Vagina (tissue), 2 donors: ENCODE results near the gene FAM171A2. TPM values are rescaled to one million over a fixed set of nuclear protein-coding genes. Genes with fewer than 3 reads are reported as not detected.
A peak's percentile ranks its signal among the peaks of the same experiment; 100 is the strongest.

Experiments
- DNase-seq, 2 donors: peaks; one replicate each; pipeline ENCODE4 v3.0.0-alpha.2; 2017; ENCODE audit errors: extremely low spot score in 2 of 2
- H3K27ac ChIP-seq: fragments of 200-600 bp; sonication (generic); one replicate; pipeline ENCODE4 v1.5.1; 2019
- H3K27me3 ChIP-seq: fragments of 200-600 bp; sonication (generic); one replicate; pipeline ENCODE4 v1.5.1; 2019
- H3K36me3 ChIP-seq, 2 donors: fragments of 200-600 bp; sonication (generic); one replicate each; pipeline ENCODE4 v1.5.1; 2017 to 2019
- H3K4me1 ChIP-seq: fragments of 200-600 bp; sonication (generic); one replicate; pipeline ENCODE4 v1.5.1; 2019
- H3K4me3 ChIP-seq, 2 donors: fragments of 200-600 bp; sonication (generic); 1 replicate in 1 of 2; 2 replicates in 1 of 2; pipeline ENCODE4 v1.5.1; 2016 to 2019
- H3K9me3 ChIP-seq: fragments of 200-600 bp; sonication (generic); one replicate; pipeline ENCODE4 v1.5.1; 2019
- POLR2A ChIP-seq, 2 donors: fragments of 450-650 bp; IDR thresholded peaks; one replicate each; pipeline ENCODE4 v1.6.1; 2017; ENCODE audit warnings: antibody characterized with exemption in 2 of 2, mild to moderate bottlenecking in 2 of 2, moderate library complexity in 2 of 2
- POLR2AphosphoS5 ChIP-seq, 2 donors: sonication (generic); formaldehyde crosslinking; IDR thresholded peaks; one replicate each; pipeline ENCODE4 v1.9.0; 2017; ENCODE audit warnings: antibody characterized with exemption in 2 of 2, mild to moderate bottlenecking in 2 of 2, low read depth in 1 of 2; ENCODE audit not compliant: insufficient read depth in 1 of 2
- intact Hi-C: fragments of 100-400 bp; cut with DNase I; formaldehyde crosslinking; loops from one replicate; pipeline ENCODE4 v1.15.1; 2023
- total RNA-seq: library from RNA; depleted of rRNA; stranded (reverse); fragments of >200 nt; gene quantifications from one replicate; pipeline ENCODE4 v1.2.3, GENCODE V29; 2016
- TF ChIP-seq, protein P1 (sequence below), 3 experiments: fragments of 450-650 bp in 2 of 3; fragments of 200-600 bp in 1 of 3; sonication (generic) in 1 of 3; IDR thresholded peaks; one replicate each; pipeline ENCODE4 v1.5.1; 2017 to 2019; ENCODE audit warnings: antibody characterized with exemption in 3 of 3, mild to moderate bottlenecking in 2 of 3, moderate library complexity in 2 of 3

The FAM171A2 gene
- total RNA-seq, 1 donor from 2014 or later: 4.2 TPM

DNA sequence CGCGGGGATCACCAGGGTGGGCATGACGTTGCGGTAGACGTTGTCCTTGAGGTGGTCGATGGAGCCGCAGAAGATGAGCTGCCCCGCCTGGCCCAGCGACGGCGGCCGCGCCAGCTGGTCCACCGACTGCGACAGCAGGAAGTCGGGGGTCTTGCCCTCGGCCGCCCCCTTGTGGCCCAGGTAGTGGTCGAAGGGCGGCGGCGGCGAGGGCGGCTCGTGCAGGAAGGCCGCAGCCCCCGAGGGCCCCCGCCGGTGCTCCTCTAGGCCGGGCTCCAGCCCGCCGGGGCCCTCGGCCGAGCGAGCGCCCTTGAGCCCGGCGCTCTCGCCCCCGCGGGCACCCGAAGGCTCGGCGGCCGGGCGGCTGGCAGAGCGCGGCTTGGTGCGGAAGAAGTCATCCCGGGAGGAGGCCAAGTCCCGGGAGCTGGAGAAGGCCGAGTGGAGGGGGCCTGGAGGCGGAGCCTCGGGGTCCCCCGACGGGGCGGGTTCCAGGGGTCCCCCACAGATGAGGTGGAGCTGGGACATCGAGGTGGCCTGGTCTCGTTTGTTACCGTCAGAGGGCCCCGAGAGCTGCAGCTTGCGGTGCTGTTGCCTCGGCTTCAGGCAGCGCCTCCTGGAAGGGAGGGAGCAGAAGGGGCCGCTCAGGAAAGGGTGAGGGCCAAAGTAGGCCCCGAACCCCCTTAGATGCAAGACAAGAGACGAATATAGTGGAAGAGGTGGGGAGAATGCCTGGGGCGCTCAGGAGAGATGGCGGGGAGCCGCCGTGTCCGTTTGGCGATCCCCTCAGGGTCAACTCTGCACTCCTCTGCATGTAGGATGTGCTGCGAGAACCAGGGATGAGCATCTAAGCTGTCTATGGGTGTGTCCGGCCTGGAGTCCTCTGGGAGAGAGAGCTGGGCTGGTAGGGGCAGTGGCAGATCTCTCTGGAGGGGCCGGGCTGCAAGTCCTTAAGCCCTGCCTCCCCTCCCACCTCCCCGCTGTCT lies 8.8 kb downstream of the FAM171A2 start:
- no peak overlapping the region for H3K27ac ChIP-seq
- H3K27me3 ChIP-seq: no peaks in the 10 kb centered on the region
- H3K4me1 ChIP-seq: peaks cover under 1% of the 10 kb centered on the region
- peaks cover 0 to 26% of the 10 kb centered on the region in 2 donors for H3K36me3 ChIP-seq
- no peak for DNase-seq
- TF ChIP-seq POLR2AphosphoS5 (IDR thresholded peaks at IDR 0.05; ENCODE audit: insufficient read depth in 1 of 2, low read depth in 1 of 2) (no peak), POLR2A (IDR thresholded peaks at IDR 0.05) (no peak)
- TF ChIP-seq, protein P1, sequence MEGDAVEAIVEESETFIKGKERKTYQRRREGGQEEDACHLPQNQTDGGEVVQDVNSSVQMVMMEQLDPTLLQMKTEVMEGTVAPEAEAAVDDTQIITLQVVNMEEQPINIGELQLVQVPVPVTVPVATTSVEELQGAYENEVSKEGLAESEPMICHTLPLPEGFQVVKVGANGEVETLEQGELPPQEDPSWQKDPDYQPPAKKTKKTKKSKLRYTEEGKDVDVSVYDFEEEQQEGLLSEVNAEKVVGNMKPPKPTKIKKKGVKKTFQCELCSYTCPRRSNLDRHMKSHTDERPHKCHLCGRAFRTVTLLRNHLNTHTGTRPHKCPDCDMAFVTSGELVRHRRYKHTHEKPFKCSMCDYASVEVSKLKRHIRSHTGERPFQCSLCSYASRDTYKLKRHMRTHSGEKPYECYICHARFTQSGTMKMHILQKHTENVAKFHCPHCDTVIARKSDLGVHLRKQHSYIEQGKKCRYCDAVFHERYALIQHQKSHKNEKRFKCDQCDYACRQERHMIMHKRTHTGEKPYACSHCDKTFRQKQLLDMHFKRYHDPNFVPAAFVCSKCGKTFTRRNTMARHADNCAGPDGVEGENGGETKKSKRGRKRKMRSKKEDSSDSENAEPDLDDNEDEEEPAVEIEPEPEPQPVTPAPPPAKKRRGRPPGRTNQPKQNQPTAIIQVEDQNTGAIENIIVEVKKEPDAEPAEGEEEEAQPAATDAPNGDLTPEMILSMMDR (IDR thresholded peaks at IDR 0.05): no peak
- intact Hi-C loops: no loop called here
- peak overlapping the region in 1 of 2 donors; percentile 65 for H3K4me3 ChIP-seq
- no peaks in the 10 kb centered on the region for H3K9me3 ChIP-seq

DNA sequence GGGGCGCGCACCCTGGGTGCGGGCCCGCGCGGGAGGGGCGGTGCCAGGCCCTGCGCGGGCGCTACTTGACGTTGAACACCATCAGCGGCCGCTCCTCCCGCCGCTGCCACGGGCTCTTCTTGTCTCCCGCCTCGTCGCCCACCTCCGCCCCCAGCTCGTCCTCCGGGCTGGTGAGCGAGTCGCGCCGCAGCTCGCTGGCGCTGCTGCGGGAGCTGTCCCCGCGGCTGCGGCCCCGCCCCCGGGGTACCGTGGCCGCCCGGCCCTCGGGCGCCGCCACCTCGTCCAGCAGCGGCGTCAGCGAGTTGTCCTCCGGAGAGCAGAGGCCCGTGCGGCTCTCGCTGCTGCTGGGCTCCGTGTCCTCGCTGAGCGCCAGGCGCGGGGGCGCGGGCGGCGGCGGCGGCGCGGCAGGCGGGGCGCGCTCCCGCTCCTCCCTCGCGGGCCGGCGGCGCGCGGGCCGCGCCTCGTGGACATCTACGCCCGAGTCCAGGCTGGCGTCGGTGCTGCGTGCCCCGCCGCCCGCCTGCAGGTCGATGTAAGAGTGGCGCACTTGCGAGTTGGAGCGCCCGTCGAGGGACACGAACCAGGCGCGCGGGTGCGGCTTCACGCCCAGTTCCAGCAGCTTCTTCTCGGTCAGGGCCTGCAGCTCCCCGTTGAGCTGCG lies 9.9 kb downstream of the FAM171A2 start:
- peaks cover 8% of the 10 kb centered on the region for H3K4me1 ChIP-seq
- intact Hi-C loops: no loop called here
- TF ChIP-seq, protein P1 (IDR thresholded peaks at IDR 0.05): no peak
- TF ChIP-seq POLR2AphosphoS5 (IDR thresholded peaks at IDR 0.05; ENCODE audit: insufficient read depth in 1 of 2, low read depth in 1 of 2): no peak
- no peaks in the 10 kb centered on the region for H3K9me3 ChIP-seq
- H3K4me3 ChIP-seq: peak overlapping the region; percentile 37 to 65
- H3K27ac ChIP-seq: peak overlapping the region; percentile 73
- no peaks in the 10 kb centered on the region for H3K27me3 ChIP-seq
- peaks cover 0 to 26% of the 10 kb centered on the region in 2 donors for H3K36me3 ChIP-seq
- no peak for DNase-seq

DNA sequence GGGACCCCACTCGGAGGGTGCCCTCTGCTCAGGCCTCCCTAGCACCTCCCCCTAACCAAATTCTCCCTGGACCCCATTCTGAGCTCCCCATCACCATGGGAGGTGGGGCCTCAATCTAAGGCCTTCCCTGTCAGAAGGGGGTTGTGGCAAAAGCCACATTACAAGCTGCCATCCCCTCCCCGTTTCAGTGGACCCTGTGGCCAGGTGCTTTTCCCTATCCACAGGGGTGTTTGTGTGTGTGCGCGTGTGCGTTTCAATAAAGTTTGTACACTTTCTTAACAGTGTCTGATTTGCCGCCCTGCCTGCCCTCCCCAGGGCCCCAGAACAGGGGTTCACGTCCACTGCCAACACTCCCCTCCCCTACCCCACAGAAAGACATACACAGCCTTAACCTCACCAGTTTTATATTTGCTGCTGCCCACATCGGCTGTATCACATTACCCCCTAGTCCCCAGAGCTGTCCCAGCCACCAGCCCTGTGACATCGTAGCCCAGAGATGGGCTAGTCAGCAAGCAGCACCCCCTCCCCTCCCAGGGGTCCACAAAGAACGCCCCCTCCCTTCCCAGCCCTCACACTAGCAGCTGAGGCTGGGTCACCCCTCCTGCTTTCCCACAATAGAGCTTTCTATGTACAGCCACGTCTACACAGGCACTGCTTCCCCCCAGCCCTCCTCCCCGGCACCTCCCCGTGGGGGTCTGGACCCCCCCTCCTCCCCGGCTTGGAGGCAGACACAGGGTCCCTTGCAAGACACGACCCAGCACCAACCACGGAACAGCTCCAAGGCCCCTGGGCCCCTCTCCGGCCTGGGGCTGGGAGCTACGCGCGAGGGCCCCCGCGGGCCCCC lies 10.6 kb downstream of the FAM171A2 start:
- Histone ChIP-seq H3K27me3 (no peaks in the 10 kb centered on the region), H3K36me3 (peaks cover 0 to 26% of the 10 kb centered on the region in 2 donors), H3K27ac (peak overlapping the region; percentile 73), H3K4me1 (peaks cover 13% of the 10 kb centered on the region), H3K9me3 (no peaks in the 10 kb centered on the region), H3K4me3 (peak overlapping the region; percentile 37 to 65)
- no peak for TF ChIP-seq POLR2A (IDR thresholded peaks at IDR 0.05)
- TF ChIP-seq, protein P1 (IDR thresholded peaks at IDR 0.05): no peak
- no peak for TF ChIP-seq POLR2AphosphoS5 (IDR thresholded peaks at IDR 0.05; ENCODE audit: insufficient read depth in 1 of 2, low read depth in 1 of 2)
- intact Hi-C loops: no loop called here
- no peak for DNase-seq

DNA sequence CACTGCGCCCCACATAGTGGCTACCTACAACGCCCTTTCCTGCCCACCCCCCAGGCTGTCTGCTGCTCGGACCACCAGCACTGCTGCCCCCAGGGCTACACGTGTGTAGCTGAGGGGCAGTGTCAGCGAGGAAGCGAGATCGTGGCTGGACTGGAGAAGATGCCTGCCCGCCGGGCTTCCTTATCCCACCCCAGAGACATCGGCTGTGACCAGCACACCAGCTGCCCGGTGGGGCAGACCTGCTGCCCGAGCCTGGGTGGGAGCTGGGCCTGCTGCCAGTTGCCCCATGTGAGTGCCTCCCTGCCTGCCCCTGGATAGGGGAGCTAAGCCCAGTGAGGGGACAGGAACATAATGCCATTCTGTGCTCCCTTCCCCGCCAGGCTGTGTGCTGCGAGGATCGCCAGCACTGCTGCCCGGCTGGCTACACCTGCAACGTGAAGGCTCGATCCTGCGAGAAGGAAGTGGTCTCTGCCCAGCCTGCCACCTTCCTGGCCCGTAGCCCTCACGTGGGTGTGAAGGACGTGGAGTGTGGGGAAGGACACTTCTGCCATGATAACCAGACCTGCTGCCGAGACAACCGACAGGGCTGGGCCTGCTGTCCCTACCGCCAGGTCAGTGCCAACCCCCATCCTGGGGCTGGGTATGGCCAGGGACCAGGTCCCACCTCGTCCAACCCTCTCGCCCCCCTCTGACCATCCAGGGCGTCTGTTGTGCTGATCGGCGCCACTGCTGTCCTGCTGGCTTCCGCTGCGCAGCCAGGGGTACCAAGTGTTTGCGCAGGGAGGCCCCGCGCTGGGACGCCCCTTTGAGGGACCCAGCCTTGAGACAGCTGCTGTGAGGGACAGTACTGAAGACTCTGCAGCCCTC lies 11.5 kb downstream of the FAM171A2 start:
- no peaks in the 10 kb centered on the region for H3K27me3 ChIP-seq
- peaks cover 0 to 26% of the 10 kb centered on the region in 2 donors for H3K36me3 ChIP-seq
- no peak overlapping the region for H3K27ac ChIP-seq
- H3K4me1 ChIP-seq: peaks cover 15% of the 10 kb centered on the region
- DNase-seq: no peak
- intact Hi-C loops: no loop called here
- no peaks in the 10 kb centered on the region for H3K9me3 ChIP-seq
- TF ChIP-seq, protein P1 (IDR thresholded peaks at IDR 0.05): no peak
- no peak for TF ChIP-seq POLR2A (IDR thresholded peaks at IDR 0.05)
- no peak for TF ChIP-seq POLR2AphosphoS5 (IDR thresholded peaks at IDR 0.05; ENCODE audit: insufficient read depth in 1 of 2, low read depth in 1 of 2)
- H3K4me3 ChIP-seq: no peak overlapping the region
